ENCODE measurements around the gene OR52E6.

Gene OR52E6

DNA sequence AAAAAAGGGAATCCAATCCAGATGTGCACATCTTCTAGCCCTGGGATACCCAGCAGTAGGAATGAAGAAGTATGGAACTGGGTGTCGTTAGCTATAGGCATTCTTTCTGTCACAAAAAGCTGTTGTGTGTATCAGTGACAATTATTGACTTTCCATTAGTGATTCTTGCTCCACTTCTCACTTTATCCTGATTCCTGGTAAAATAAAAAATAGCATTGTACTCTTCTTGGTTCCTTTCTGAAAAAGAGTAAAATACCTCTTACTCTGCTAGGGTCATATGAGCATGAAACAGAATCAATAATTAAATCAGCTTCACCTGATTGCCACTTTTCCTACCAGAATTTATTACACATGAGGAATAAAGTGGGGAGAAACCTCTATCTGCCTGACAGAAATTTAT, at the start of gene OR52E6:
TSS of gene OR52E6 (minus strand) at position 101 of the 400 bp plus-strand sequence. CDS start at position 101, 0 bp downstream.
- H3K9ac ChIP-seq (ENCODE audit: low read length): no peak within 1 kb of the TSS
- H3K27ac ChIP-seq (ENCODE audit: low read length): no peak within 1 kb of the TSS
- no peaks in the 10 kb centered on the region for H3K4me1 ChIP-seq (ENCODE audit: control insufficient read depth, low read depth, low read length)
- no peaks in the 10 kb centered on the region for H3K9me3 ChIP-seq (ENCODE audit: control insufficient read depth, low read depth, low read length)
- no peaks in the 10 kb centered on the region for H3K36me3 ChIP-seq (ENCODE audit: control insufficient read depth, low read depth, low read length)
- no peaks in the 10 kb centered on the region for H3K27me3 ChIP-seq (ENCODE audit: control insufficient read depth, insufficient read depth, low read length)
- H3K4me3 ChIP-seq (ENCODE audit: low read length): no peak within 1 kb of the TSS

DNA sequence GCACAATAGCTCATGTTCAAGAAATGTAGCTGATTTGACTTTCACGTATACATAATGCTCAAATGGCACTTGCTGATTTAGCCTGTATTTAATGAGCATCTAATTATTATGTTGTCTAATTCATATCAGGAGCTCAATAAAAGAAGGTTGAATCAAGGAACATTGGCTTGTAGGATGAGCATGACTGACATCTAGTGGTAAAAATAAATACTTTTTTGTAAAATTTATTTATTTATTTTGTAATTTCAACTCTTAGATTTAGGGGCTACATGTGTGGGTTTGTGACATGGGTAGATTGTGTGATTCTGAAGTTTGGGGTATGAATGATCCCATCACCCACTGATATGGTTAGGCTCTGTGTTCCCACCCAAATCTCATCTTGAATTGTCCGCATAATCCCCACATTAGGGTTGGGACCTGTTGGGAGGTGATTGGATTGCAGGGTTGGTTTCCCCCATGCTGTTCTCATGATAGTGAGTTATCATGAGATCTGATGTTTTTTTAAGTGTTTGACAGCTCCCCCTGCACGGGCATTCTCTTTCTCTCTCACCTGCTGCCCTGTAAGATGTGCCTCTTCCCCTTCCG, 49.6 kb upstream of the OR52E6 start:
- Histone ChIP-seq H3K36me3 (ENCODE audit: control insufficient read depth, low read depth, low read length) (no peaks in the 10 kb centered on the region), H3K27ac (ENCODE audit: low read length) (no peak overlapping the region), H3K4me1 (ENCODE audit: control insufficient read depth, low read depth, low read length) (no peaks in the 10 kb centered on the region), H3K27me3 (ENCODE audit: control insufficient read depth, insufficient read depth, low read length) (no peaks in the 10 kb centered on the region), H3K9ac (ENCODE audit: low read length) (no peak overlapping the region), H3K9me3 (ENCODE audit: control insufficient read depth, low read depth, low read length) (no peaks in the 10 kb centered on the region), H3K4me3 (ENCODE audit: low read length) (no peak overlapping the region)

DNA sequence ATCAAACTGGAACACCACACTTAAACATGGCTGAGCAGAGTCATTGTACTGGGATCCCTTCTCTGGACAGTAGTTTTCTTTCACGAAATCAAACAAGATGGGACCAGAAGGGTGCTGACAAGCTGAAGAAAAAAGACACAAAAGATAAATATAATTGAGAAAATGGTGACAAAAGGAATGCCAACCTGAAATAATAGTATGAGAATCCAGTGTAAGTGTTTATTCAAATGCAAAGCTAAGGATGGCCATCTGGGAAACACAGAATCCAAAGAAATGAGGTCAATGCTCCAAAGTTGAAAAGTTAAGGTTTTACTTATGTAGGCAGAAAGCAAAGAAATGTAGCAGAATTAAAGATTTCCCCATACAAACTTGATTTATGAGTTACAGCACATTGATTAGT, 46.0 kb upstream of the OR52E6 start:
- Histone ChIP-seq H3K4me1 (ENCODE audit: control insufficient read depth, low read depth, low read length) (no peaks in the 10 kb centered on the region), H3K9ac (ENCODE audit: low read length) (no peak overlapping the region), H3K27ac (ENCODE audit: low read length) (no peak overlapping the region), H3K9me3 (ENCODE audit: control insufficient read depth, low read depth, low read length) (no peaks in the 10 kb centered on the region), H3K36me3 (ENCODE audit: control insufficient read depth, low read depth, low read length) (no peaks in the 10 kb centered on the region), H3K27me3 (ENCODE audit: control insufficient read depth, insufficient read depth, low read length) (no peaks in the 10 kb centered on the region), H3K4me3 (ENCODE audit: low read length) (no peak overlapping the region)

DNA sequence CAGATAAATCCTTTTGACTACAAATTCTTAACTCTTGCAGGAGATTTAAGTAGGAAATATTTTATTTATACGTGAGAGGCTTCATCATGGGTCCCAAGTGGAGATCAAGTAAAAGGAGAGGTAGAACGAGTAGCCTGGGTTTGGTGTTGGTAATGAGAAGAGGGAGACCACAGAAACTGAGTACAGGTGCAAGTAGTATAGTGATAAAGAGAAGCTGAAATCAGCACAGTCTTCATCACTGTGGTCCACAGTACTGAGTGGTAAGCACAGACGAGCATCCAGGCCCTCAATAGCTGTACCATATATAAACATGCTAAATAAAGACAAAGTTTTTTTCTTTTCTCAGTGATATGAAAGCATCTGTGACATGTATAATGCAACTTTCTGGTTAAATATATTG, 45.5 kb upstream of the OR52E6 start:
- Histone ChIP-seq H3K9me3 (ENCODE audit: control insufficient read depth, low read depth, low read length) (no peaks in the 10 kb centered on the region), H3K27ac (ENCODE audit: low read length) (no peak overlapping the region), H3K9ac (ENCODE audit: low read length) (no peak overlapping the region), H3K36me3 (ENCODE audit: control insufficient read depth, low read depth, low read length) (no peaks in the 10 kb centered on the region), H3K4me3 (ENCODE audit: low read length) (no peak overlapping the region), H3K27me3 (ENCODE audit: control insufficient read depth, insufficient read depth, low read length) (no peaks in the 10 kb centered on the region), H3K4me1 (ENCODE audit: control insufficient read depth, low read depth, low read length) (no peaks in the 10 kb centered on the region)

DNA sequence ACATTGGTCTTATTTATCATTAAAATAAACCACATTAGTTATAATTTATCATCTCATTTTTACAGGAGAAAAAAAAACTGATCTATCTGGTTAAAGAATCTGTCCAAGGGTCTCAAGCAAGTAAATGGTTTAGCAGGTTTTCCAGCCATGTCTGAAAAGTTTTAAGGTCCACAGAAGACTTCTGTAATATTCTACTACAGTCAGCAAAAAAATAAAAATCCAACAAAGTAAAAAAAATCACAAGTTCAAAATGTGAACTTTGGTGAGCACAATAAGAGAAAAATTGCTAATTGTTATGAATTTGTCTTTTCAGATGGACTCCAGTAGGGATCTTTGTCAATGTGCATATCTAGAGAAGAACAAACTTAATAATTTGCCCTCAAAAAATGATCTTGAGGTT, 40.1 kb upstream of the OR52E6 start:
- H3K36me3 ChIP-seq (ENCODE audit: control insufficient read depth, low read depth, low read length): no peaks in the 10 kb centered on the region
- no peaks in the 10 kb centered on the region for H3K27me3 ChIP-seq (ENCODE audit: control insufficient read depth, insufficient read depth, low read length)
- no peak overlapping the region for H3K27ac ChIP-seq (ENCODE audit: low read length)
- no peak overlapping the region for H3K9ac ChIP-seq (ENCODE audit: low read length)
- H3K4me3 ChIP-seq (ENCODE audit: low read length): no peak overlapping the region
- H3K4me1 ChIP-seq (ENCODE audit: control insufficient read depth, low read depth, low read length): no peaks in the 10 kb centered on the region
- no peaks in the 10 kb centered on the region for H3K9me3 ChIP-seq (ENCODE audit: control insufficient read depth, low read depth, low read length)

DNA sequence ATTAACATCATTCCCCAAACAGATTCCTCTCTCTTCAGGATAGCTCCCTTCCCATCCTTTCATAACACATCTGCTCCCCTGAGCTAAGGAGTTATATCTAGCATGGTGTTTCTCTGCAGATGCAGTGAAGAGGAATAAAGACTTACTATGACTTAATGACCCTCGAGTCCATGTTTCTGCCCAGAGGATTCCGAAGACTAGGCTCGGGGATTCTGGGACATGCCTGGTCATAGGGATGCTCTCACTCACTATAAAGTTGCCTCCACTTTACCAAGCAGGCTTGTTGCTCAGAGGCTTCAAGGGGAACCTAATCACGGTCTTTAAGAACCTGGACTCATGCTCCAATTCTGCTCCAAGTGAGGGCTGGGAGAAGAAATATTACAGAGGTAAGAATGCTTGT, 38.6 kb upstream of the OR52E6 start, which contains the start of gene OR52E4:
TSS of gene OR52E4 (plus strand) at position 301 of the 400 bp plus-strand sequence. CDS start 3,664 bp downstream, outside the sequence.
- Histone ChIP-seq H3K36me3 (ENCODE audit: control insufficient read depth, low read depth, low read length) (no peaks in the 10 kb centered on the region), H3K9ac (ENCODE audit: low read length) (no peak within 1 kb of the TSS), H3K4me1 (ENCODE audit: control insufficient read depth, low read depth, low read length) (no peaks in the 10 kb centered on the region), H3K27me3 (ENCODE audit: control insufficient read depth, insufficient read depth, low read length) (no peaks in the 10 kb centered on the region), H3K4me3 (ENCODE audit: low read length) (no peak within 1 kb of the TSS), H3K27ac (ENCODE audit: low read length) (no peak within 1 kb of the TSS), H3K9me3 (ENCODE audit: control insufficient read depth, low read depth, low read length) (no peaks in the 10 kb centered on the region)

DNA sequence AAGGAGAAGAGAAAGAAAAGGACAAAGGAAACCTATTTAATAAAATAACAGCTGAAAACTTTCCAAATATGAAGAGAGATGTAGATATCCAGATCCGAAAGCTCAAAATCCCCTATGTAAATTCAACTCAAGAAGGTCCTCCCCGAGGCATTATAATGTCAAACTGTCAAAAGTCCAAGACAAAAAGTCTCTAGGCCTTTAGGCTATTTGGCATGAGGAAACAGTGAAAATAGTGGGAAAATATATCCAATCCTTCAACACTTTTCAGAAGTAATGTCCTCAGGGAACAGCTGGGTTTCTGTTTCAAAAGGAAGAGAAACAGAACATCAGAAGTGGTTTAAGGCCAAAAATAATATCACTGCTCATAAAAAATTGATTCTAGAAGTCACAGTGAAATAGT, 36.9 kb upstream of the OR52E6 start:
- Histone ChIP-seq H3K27me3 (ENCODE audit: control insufficient read depth, insufficient read depth, low read length) (no peaks in the 10 kb centered on the region), H3K27ac (ENCODE audit: low read length) (no peak overlapping the region), H3K36me3 (ENCODE audit: control insufficient read depth, low read depth, low read length) (no peaks in the 10 kb centered on the region), H3K4me1 (ENCODE audit: control insufficient read depth, low read depth, low read length) (no peaks in the 10 kb centered on the region), H3K9ac (ENCODE audit: low read length) (no peak overlapping the region), H3K9me3 (ENCODE audit: control insufficient read depth, low read depth, low read length) (no peaks in the 10 kb centered on the region), H3K4me3 (ENCODE audit: low read length) (no peak overlapping the region)

DNA sequence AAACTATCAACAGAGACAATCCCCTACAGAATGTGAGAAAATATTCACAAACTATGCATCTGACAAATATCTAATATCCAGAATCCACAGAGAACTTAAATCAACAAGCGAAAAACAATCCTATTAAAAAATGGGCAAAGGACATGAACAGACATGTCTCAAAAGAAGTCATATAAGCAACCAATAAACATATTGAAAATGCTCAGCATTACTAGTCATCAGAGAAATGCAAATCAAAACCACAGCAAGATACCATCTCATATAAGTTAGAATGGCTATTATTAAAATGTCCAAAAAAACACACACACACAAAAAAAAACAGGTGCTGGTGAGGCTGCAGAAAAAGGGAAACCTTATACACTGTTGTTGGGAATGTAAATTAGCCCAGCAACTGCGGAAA, 24.1 kb upstream of the OR52E6 start:
- no peak overlapping the region for H3K4me3 ChIP-seq (ENCODE audit: low read length)
- H3K9ac ChIP-seq (ENCODE audit: low read length): no peak overlapping the region
- H3K27ac ChIP-seq (ENCODE audit: low read length): no peak overlapping the region
- H3K4me1 ChIP-seq (ENCODE audit: control insufficient read depth, low read depth, low read length): no peaks in the 10 kb centered on the region
- no peaks in the 10 kb centered on the region for H3K9me3 ChIP-seq (ENCODE audit: control insufficient read depth, low read depth, low read length)
- H3K36me3 ChIP-seq (ENCODE audit: control insufficient read depth, low read depth, low read length): no peaks in the 10 kb centered on the region
- H3K27me3 ChIP-seq (ENCODE audit: control insufficient read depth, insufficient read depth, low read length): no peaks in the 10 kb centered on the region

DNA sequence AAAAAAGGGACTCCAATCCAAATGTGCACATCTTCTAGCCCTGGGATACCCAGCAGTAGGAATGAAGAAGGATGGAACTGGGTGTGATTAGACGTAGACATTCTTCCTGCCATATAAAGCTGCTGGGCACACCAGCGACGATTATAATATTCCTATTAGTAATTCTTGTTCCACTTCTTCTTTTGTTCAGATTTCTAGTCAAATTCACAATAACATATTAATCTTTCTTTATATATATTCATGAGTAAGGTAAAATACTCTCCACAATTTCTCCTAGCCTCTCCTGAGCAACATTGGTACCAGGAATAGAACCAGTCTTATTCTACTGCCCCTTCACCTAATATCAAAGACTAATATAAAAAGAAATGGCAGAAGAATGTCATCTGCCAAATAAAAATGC, 15.9 kb upstream of the OR52E6 start, which contains the start of gene OR52E8:
TSS of gene OR52E8 (minus strand) at position 101 of the 400 bp plus-strand sequence. CDS start at position 101, 0 bp downstream.
- Histone ChIP-seq H3K4me1 (ENCODE audit: control insufficient read depth, low read depth, low read length) (no peaks in the 10 kb centered on the region), H3K27ac (ENCODE audit: low read length) (no peak within 1 kb of the TSS), H3K9me3 (ENCODE audit: control insufficient read depth, low read depth, low read length) (peaks cover 5% of the 10 kb centered on the region), H3K9ac (ENCODE audit: low read length) (no peak within 1 kb of the TSS), H3K4me3 (ENCODE audit: low read length) (no peak within 1 kb of the TSS), H3K27me3 (ENCODE audit: control insufficient read depth, insufficient read depth, low read length) (no peaks in the 10 kb centered on the region), H3K36me3 (ENCODE audit: control insufficient read depth, low read depth, low read length) (no peaks in the 10 kb centered on the region)

DNA sequence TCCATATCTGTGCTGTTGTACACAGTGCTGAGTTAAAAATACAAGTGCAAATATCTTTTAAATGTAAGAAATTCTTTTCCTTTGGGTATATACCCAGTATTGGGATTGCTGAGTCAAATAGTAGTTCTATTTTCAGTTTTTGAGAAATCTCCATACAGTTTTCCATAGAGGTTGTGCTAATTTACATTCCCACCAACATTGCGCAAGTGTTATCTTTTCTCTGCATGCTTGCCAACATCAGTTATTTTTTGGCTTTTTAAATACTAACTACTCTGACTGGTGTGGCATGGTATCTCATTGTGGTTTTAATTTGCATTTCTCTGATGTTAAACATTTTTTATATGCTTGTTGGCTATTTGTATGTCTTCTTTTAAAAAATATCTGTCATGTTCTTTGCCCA, 9.3 kb upstream of the OR52E6 start:
- H3K27me3 ChIP-seq (ENCODE audit: control insufficient read depth, insufficient read depth, low read length): no peaks in the 10 kb centered on the region
- H3K9ac ChIP-seq (ENCODE audit: low read length): no peak overlapping the region
- no peaks in the 10 kb centered on the region for H3K36me3 ChIP-seq (ENCODE audit: control insufficient read depth, low read depth, low read length)
- H3K4me3 ChIP-seq (ENCODE audit: low read length): no peak overlapping the region
- no peaks in the 10 kb centered on the region for H3K4me1 ChIP-seq (ENCODE audit: control insufficient read depth, low read depth, low read length)
- no peak overlapping the region for H3K27ac ChIP-seq (ENCODE audit: low read length)
- peaks cover 5% of the 10 kb centered on the region for H3K9me3 ChIP-seq (ENCODE audit: control insufficient read depth, low read depth, low read length)

DNA sequence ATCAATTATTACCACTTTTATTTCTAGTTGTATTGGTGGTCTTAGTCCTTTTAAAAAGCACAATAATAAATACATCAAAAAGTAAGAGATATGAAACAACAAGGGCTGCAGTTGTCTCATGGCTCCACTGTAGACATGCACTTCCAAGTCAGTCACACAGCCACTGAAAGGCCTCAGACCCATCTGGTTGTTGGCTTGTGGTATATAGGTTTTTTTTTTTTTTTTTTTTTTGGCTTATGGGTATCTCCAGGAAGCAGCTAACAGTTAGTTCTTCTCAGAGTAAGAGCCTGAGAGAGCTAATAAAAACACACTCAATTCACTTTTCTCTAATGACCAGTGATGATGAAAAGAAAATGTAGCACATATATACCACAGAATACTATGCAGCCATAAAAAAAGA, 6.0 kb upstream of the OR52E6 start:
- Histone ChIP-seq H3K9me3 (ENCODE audit: control insufficient read depth, low read depth, low read length) (no peaks in the 10 kb centered on the region), H3K36me3 (ENCODE audit: control insufficient read depth, low read depth, low read length) (no peaks in the 10 kb centered on the region), H3K9ac (ENCODE audit: low read length) (no peak overlapping the region), H3K4me1 (ENCODE audit: control insufficient read depth, low read depth, low read length) (no peaks in the 10 kb centered on the region), H3K27me3 (ENCODE audit: control insufficient read depth, insufficient read depth, low read length) (no peaks in the 10 kb centered on the region), H3K27ac (ENCODE audit: low read length) (no peak overlapping the region), H3K4me3 (ENCODE audit: low read length) (no peak overlapping the region)

DNA sequence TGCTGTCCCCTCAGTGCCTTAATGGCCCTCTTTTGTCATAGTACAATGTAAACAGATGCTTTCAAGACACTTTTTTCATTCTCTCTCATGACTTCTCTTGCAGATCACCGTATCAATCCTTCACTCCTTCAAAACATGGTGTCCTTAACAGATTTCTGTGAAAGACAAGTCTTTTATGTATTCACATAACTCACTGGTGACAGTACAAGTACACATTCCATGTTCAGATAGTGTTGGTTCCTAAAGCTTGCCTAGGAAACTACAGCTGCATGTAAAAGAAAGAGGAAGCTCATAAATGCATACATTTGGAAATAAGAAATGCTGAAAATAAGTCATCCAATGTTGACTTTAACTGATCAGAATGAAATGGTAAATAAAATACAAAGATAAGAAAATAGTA, 5.0 kb upstream of the OR52E6 start:
- H3K36me3 ChIP-seq (ENCODE audit: control insufficient read depth, low read depth, low read length): no peaks in the 10 kb centered on the region
- H3K4me3 ChIP-seq (ENCODE audit: low read length): no peak overlapping the region

More for the DNA sequence above, 5.0 kb upstream of the OR52E6 start:
- no peaks in the 10 kb centered on the region for H3K27me3 ChIP-seq (ENCODE audit: control insufficient read depth, insufficient read depth, low read length)
- no peak overlapping the region for H3K9ac ChIP-seq (ENCODE audit: low read length)
- no peaks in the 10 kb centered on the region for H3K4me1 ChIP-seq (ENCODE audit: control insufficient read depth, low read depth, low read length)
- H3K9me3 ChIP-seq (ENCODE audit: control insufficient read depth, low read depth, low read length): no peaks in the 10 kb centered on the region
- no peak overlapping the region for H3K27ac ChIP-seq (ENCODE audit: low read length)

All from iPS-18a (cell line).